SK-N-MC (cell line): ENCODE measurements around the gene ZNF391.
"Not testable (repeated sequence)": the region's sequence is repeated elsewhere in the genome, so short reads cannot be mapped to it uniquely, and the experiment has no call there.

Experiments
- DNase-seq: peaks from one replicate; pipeline ENCODE4 v3.0.0-alpha.2; 2011; ENCODE audit warnings: low read depth, low spot score
- H3K27ac ChIP-seq: fragments of 200-600 bp; sonication (generic); 2 replicates; pipeline ENCODE4 v1.5.1; 2016; ENCODE audit warnings: mixed run types
- H3K36me3 ChIP-seq: fragments of 200-600 bp; sonication (generic); 2 replicates; pipeline ENCODE4 v1.6.1; 2017; ENCODE audit warnings: antibody characterized with exemption, low read length, mixed read lengths; ENCODE audit not compliant: insufficient read depth
- H3K4me3 ChIP-seq: fragments of 200-600 bp; sonication (generic); 2 replicates; pipeline ENCODE4 v1.5.1; 2016
- H3K9ac ChIP-seq: fragments of 200-600 bp; sonication (generic); 2 replicates; pipeline ENCODE4 v1.8.0; 2017; ENCODE audit warnings: mixed run types, mixed read lengths; ENCODE audit not compliant: insufficient read length
- H3K9me3 ChIP-seq: fragments of 200-600 bp; sonication (generic); 2 replicates; pipeline ENCODE4 v1.6.1; 2017; ENCODE audit warnings: low read depth, mild to moderate bottlenecking, antibody characterized with exemption, low read length, moderate library complexity, mixed read lengths
- EZH2 ChIP-seq: fragments of 200-600 bp; sonication (generic); IDR thresholded peaks from one replicate; pipeline ENCODE4 v1.6.1; 2017; ENCODE audit warnings: antibody characterized with exemption
- FOXP2 ChIP-seq: optimal IDR thresholded peaks from 2 replicates; pipeline ENCODE3; 2011; ENCODE audit warnings: mild to moderate bottlenecking, moderate library complexity; ENCODE audit not compliant: insufficient read depth; ENCODE audit errors: extremely low read length, control extremely low read depth
- POLR2AphosphoS5 ChIP-seq: IDR thresholded peaks from 2 replicates; pipeline ENCODE4 v1.6.1; 2012; ENCODE audit warnings: mild to moderate bottlenecking, low read depth, low read length, borderline replicate concordance

The ZNF391 gene

GRCh38 chr6:27414996-27415395 is 26.4 kb downstream of the ZNF391 start:
- DNase-seq: no peak
- Histone ChIP-seq H3K9me3 (no peaks in the 10 kb centered on the region), H3K9ac (no peak overlapping the region), H3K4me3 (no peak overlapping the region), H3K36me3 (no peaks in the 10 kb centered on the region), H3K27ac (no peak overlapping the region)
- no peak for TF ChIP-seq EZH2
- TF ChIP-seq POLR2AphosphoS5: no peak
- no peak for TF ChIP-seq FOXP2

- no peak for TF ChIP-seq EZH2
- no peak for TF ChIP-seq FOXP2
- no peak for TF ChIP-seq POLR2AphosphoS5
- Histone ChIP-seq H3K36me3 (no peaks in the 10 kb centered on the region), H3K4me3 (no peak overlapping the region), H3K27ac (no peak overlapping the region), H3K9me3 (no peaks in the 10 kb centered on the region), H3K9ac (no peak overlapping the region)
- DNase-seq: no peak
These were observed 27.3 kb downstream of the ZNF391 start for GRCh38 chr6:27415898-27416297.

GRCh38 chr6:27419363-27419762 is 30.8 kb downstream of the ZNF391 start:
- H3K9me3 ChIP-seq: no peaks in the 10 kb centered on the region
- no peak for DNase-seq
- no peak overlapping the region for H3K27ac ChIP-seq
- no peak overlapping the region for H3K9ac ChIP-seq
- no peaks in the 10 kb centered on the region for H3K36me3 ChIP-seq
- no peak for TF ChIP-seq EZH2
- no peak for TF ChIP-seq POLR2AphosphoS5
- TF ChIP-seq FOXP2: no peak
- H3K4me3 ChIP-seq: no peak overlapping the region

- no peaks in the 10 kb centered on the region for H3K36me3 ChIP-seq
- H3K4me3 ChIP-seq: no peak overlapping the region
- H3K27ac ChIP-seq: no peak overlapping the region
- TF ChIP-seq EZH2 (no peak), POLR2AphosphoS5 (no peak), FOXP2 (no peak)
- no peak for DNase-seq
- H3K9ac ChIP-seq: no peak overlapping the region
- no peaks in the 10 kb centered on the region for H3K9me3 ChIP-seq
These were observed 34.2 kb downstream of the ZNF391 start for GRCh38 chr6:27422651-27423332.

- H3K36me3 ChIP-seq, H3K9ac ChIP-seq, H3K27ac ChIP-seq, DNase-seq, H3K9me3 ChIP-seq, H3K4me3 ChIP-seq: not testable (repeated sequence)
These were observed 36.3 kb downstream of the ZNF391 start for GRCh38 chr6:27424851-27425250.

- no peak for DNase-seq
- TF ChIP-seq POLR2AphosphoS5: no peak
- no peak for TF ChIP-seq EZH2
- TF ChIP-seq FOXP2: no peak
- no peak overlapping the region for H3K27ac ChIP-seq
- H3K36me3 ChIP-seq: no peaks in the 10 kb centered on the region
- H3K4me3 ChIP-seq: no peak overlapping the region
- no peaks in the 10 kb centered on the region for H3K9me3 ChIP-seq
- H3K9ac ChIP-seq: no peak overlapping the region
These were observed 37.6 kb downstream of the ZNF391 start for GRCh38 chr6:27426045-27426620.

GRCh38 chr6:27428502-27428901 is 39.9 kb downstream of the ZNF391 start:
- H3K27ac ChIP-seq: no peak overlapping the region
- H3K9ac ChIP-seq: no peak overlapping the region
- no peak for DNase-seq
- no peak for TF ChIP-seq POLR2AphosphoS5
- no peak for TF ChIP-seq FOXP2
- TF ChIP-seq EZH2: no peak
- no peaks in the 10 kb centered on the region for H3K9me3 ChIP-seq
- no peak overlapping the region for H3K4me3 ChIP-seq
- no peaks in the 10 kb centered on the region for H3K36me3 ChIP-seq

- Histone ChIP-seq H3K27ac (no peak overlapping the region), H3K36me3 (no peaks in the 10 kb centered on the region), H3K9ac (no peak overlapping the region), H3K4me3 (no peak overlapping the region), H3K9me3 (no peaks in the 10 kb centered on the region)
- DNase-seq: no peak
- TF ChIP-seq FOXP2 (no peak), POLR2AphosphoS5 (no peak), EZH2 (no peak)
These were observed 40.4 kb downstream of the ZNF391 start for GRCh38 chr6:27428966-27429365.

- H3K4me3 ChIP-seq: no peak overlapping the region
- H3K36me3 ChIP-seq: no peaks in the 10 kb centered on the region
- H3K9ac ChIP-seq: no peak overlapping the region
- no peak overlapping the region for H3K27ac ChIP-seq
- DNase-seq: no peak
- no peaks in the 10 kb centered on the region for H3K9me3 ChIP-seq
- TF ChIP-seq FOXP2 (no peak), EZH2 (no peak), POLR2AphosphoS5 (no peak)
These were observed 45.2 kb downstream of the ZNF391 start for GRCh38 chr6:27433714-27434113.
